NCI-H2107 treated with DMSO at 0.1 percent for 48 hours (cell line): Measurements from ENCODE around the gene BACE1.
"Not testable (repeated sequence)": the region's sequence is repeated elsewhere in the genome, so short reads cannot be mapped to it uniquely, and the experiment has no call there.

ENCODE experiments used
- DNase-seq: peaks from one replicate; lab custom pipeline; 2025; ENCODE audit not compliant: unreplicated experiment; lab: John Stamatoyannopoulos, UW

BACE1 gene

GRCh38 chr11:117278347-117278746 lies 37.7 kb downstream of the BACE1 start:
- no peak for DNase-seq

GRCh38 chr11:117273550-117274289 lies 42.3 kb downstream of the BACE1 start:
- no peak for DNase-seq

GRCh38 chr11:117272175-117272574 lies 43.9 kb downstream of the BACE1 start:
- not testable (repeated sequence) for DNase-seq

- no peak for DNase-seq
These were observed 44.8 kb downstream of the BACE1 start for GRCh38 chr11:117271208-117271607.

- no peak for DNase-seq
These were observed 46.2 kb downstream of the BACE1 start for GRCh38 chr11:117269856-117270255.

GRCh38 chr11:117265745-117266144 lies 50.3 kb downstream of the BACE1 start:
- DNase-seq: no peak

GRCh38 chr11:117264624-117265323 lies 51.3 kb downstream of the BACE1 start:
- not testable (repeated sequence) for DNase-seq

- no peak for DNase-seq
These were observed 56.6 kb downstream of the BACE1 start for GRCh38 chr11:117259417-117259816.

- DNase-seq: no peak
These were observed 57.5 kb downstream of the BACE1 start for GRCh38 chr11:117258576-117258975.

- DNase-seq: no peak
These were observed 59.5 kb downstream of the BACE1 start for GRCh38 chr11:117256573-117256972.

GRCh38 chr11:117255966-117256365 lies 60.1 kb downstream of the BACE1 start:
- no peak for DNase-seq

- DNase-seq: no peak
These were observed 64.5 kb downstream of the BACE1 start for GRCh38 chr11:117251506-117251905.

GRCh38 chr11:117249571-117249970 lies 66.5 kb downstream of the BACE1 start:
- DNase-seq: no peak

- DNase-seq: no peak
These were observed 67.7 kb downstream of the BACE1 start for GRCh38 chr11:117248341-117248740.

GRCh38 chr11:117239295-117239694 lies 76.8 kb downstream of the BACE1 start:
- DNase-seq: no peak

- no peak for DNase-seq
These were observed 77.8 kb downstream of the BACE1 start for GRCh38 chr11:117238221-117238620.
